Vagina (tissue), 2 donors: Measurements from ENCODE around the gene MIF4GD. TPM values are rescaled to one million over a fixed set of nuclear protein-coding genes. Genes with fewer than 3 reads are reported as not detected.
"Not testable (repeated sequence)": the region's sequence is repeated elsewhere in the genome, so short reads cannot be mapped to it uniquely, and the experiment has no call there.

Experiments used
- DNase-seq, 2 donors: peaks; one replicate each; pipeline ENCODE4 v3.0.0-alpha.2; 2017; ENCODE audit errors: extremely low spot score in 2 of 2
- H3K27ac ChIP-seq: fragments of 200-600 bp; sonication (generic); one replicate; pipeline ENCODE4 v1.5.1; 2019
- H3K27me3 ChIP-seq: fragments of 200-600 bp; sonication (generic); one replicate; pipeline ENCODE4 v1.5.1; 2019
- H3K36me3 ChIP-seq, 2 donors: fragments of 200-600 bp; sonication (generic); one replicate each; pipeline ENCODE4 v1.5.1; 2017 to 2019
- H3K4me1 ChIP-seq: fragments of 200-600 bp; sonication (generic); one replicate; pipeline ENCODE4 v1.5.1; 2019
- H3K4me3 ChIP-seq, 2 donors: fragments of 200-600 bp; sonication (generic); 1 replicate in 1 of 2; 2 replicates in 1 of 2; pipeline ENCODE4 v1.5.1; 2016 to 2019
- H3K9me3 ChIP-seq: fragments of 200-600 bp; sonication (generic); one replicate; pipeline ENCODE4 v1.5.1; 2019
- POLR2A ChIP-seq, 2 donors: fragments of 450-650 bp; IDR thresholded peaks; one replicate each; pipeline ENCODE4 v1.6.1; 2017; ENCODE audit warnings: antibody characterized with exemption in 2 of 2, mild to moderate bottlenecking in 2 of 2, moderate library complexity in 2 of 2
- POLR2AphosphoS5 ChIP-seq, 2 donors: sonication (generic); formaldehyde crosslinking; IDR thresholded peaks; one replicate each; pipeline ENCODE4 v1.9.0; 2017; ENCODE audit warnings: antibody characterized with exemption in 2 of 2, mild to moderate bottlenecking in 2 of 2, low read depth in 1 of 2; ENCODE audit not compliant: insufficient read depth in 1 of 2
- intact Hi-C: fragments of 100-400 bp; cut with DNase I; formaldehyde crosslinking; loops from one replicate; pipeline ENCODE4 v1.15.1; 2023
- total RNA-seq: library from RNA; depleted of rRNA; stranded (reverse); fragments of >200 nt; gene quantifications from one replicate; pipeline ENCODE4 v1.2.3, GENCODE V29; 2016
- TF ChIP-seq, protein P1 (sequence below), 3 experiments: fragments of 450-650 bp in 2 of 3; fragments of 200-600 bp in 1 of 3; sonication (generic) in 1 of 3; IDR thresholded peaks; one replicate each; pipeline ENCODE4 v1.5.1; 2017 to 2019; ENCODE audit warnings: antibody characterized with exemption in 3 of 3, mild to moderate bottlenecking in 2 of 3, moderate library complexity in 2 of 3

MIF4GD gene
- total RNA-seq, 1 donor from 2014 or later: 26.3 TPM

DNA sequence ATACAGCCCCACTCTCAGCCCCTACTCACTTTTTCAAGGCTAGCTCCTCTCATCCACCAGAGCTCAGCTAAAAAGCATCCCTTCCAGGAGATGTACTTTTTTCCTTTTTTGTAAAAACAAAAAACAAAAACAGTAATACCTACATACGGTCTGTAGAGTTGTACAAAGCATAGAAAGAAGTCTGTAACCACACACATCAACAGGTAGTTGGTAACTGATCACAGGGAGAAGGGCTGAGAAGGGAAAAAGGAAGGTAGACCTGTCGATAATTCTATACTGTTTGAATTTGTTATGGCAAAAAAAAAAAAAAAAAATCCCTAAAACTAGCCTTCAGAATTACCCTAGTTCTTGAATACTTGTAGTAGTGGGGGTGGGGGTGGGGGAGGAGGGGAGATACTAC lies 17.3 kb upstream of the MIF4GD start:
- no peak for TF ChIP-seq POLR2AphosphoS5 (IDR thresholded peaks at IDR 0.05; ENCODE audit: insufficient read depth in 1 of 2, low read depth in 1 of 2)
- TF ChIP-seq POLR2A (IDR thresholded peaks at IDR 0.05): no peak
- TF ChIP-seq, protein P1, sequence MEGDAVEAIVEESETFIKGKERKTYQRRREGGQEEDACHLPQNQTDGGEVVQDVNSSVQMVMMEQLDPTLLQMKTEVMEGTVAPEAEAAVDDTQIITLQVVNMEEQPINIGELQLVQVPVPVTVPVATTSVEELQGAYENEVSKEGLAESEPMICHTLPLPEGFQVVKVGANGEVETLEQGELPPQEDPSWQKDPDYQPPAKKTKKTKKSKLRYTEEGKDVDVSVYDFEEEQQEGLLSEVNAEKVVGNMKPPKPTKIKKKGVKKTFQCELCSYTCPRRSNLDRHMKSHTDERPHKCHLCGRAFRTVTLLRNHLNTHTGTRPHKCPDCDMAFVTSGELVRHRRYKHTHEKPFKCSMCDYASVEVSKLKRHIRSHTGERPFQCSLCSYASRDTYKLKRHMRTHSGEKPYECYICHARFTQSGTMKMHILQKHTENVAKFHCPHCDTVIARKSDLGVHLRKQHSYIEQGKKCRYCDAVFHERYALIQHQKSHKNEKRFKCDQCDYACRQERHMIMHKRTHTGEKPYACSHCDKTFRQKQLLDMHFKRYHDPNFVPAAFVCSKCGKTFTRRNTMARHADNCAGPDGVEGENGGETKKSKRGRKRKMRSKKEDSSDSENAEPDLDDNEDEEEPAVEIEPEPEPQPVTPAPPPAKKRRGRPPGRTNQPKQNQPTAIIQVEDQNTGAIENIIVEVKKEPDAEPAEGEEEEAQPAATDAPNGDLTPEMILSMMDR (IDR thresholded peaks at IDR 0.05): no peak
- Histone ChIP-seq H3K27ac (peak overlapping the region; percentile 83), H3K9me3 (no peaks in the 10 kb centered on the region), H3K36me3 (no peaks in the 10 kb centered on the region), H3K27me3 (no peaks in the 10 kb centered on the region), H3K4me1 (peaks cover 7% of the 10 kb centered on the region), H3K4me3 (peak overlapping the region; percentile 58 to 70)
- intact Hi-C loops: no loop called here
- DNase-seq: no peak

DNA sequence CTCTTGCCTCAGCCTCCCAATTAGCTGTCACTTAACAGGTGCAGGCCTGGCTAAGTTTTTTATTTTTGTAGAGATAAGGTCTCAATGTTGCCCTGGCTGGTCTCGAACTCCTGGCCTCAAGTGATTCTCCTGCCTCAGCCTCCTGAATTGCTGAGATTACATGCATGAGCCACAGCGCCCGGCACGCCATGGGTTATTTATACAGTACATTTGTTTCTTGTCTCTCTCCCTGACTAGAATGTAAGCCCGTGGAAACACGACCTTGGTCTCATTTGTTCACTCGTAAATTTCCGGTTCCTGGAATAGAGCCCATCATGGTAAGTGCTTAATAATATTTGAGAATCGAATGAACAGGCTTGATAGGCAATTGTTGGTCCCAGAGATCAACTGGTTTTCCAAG lies 16.2 kb upstream of the MIF4GD start:
- no peak overlapping the region for H3K27ac ChIP-seq
- H3K27me3 ChIP-seq: no peaks in the 10 kb centered on the region
- DNase-seq: no peak
- no peak for TF ChIP-seq POLR2AphosphoS5 (IDR thresholded peaks at IDR 0.05; ENCODE audit: insufficient read depth in 1 of 2, low read depth in 1 of 2)
- TF ChIP-seq, protein P1 (IDR thresholded peaks at IDR 0.05): no peak
- no peak for TF ChIP-seq POLR2A (IDR thresholded peaks at IDR 0.05)
- H3K9me3 ChIP-seq: no peaks in the 10 kb centered on the region
- H3K4me3 ChIP-seq: no peak overlapping the region
- intact Hi-C loops: no loop called here
- H3K4me1 ChIP-seq: peaks cover 7% of the 10 kb centered on the region
- no peaks in the 10 kb centered on the region for H3K36me3 ChIP-seq

DNA sequence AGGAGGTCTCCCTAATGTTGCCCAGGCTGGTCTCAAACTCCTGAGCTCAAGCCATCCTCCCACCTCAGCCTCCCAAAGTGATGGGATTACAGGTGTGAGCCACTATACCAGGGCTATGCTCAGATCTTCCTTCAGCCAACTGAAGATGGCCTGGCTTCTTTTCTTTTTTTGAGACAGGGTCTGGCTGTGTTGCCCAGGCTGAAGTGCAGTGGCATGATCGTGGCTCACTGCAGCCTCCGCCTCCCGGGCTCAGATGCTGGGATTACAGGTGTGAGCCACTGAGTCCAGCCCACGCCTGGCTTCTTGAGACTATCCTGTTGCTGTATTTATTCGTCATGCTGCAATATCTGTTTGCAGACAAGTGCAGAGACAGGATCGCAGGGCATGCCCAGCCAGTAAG lies 14.1 kb upstream of the MIF4GD start:
- Histone ChIP-seq H3K27me3 (no peaks in the 10 kb centered on the region), H3K9me3 (no peaks in the 10 kb centered on the region), H3K4me1 (peaks cover 7% of the 10 kb centered on the region), H3K4me3 (no peak overlapping the region), H3K36me3 (peaks cover 0 to 4% of the 10 kb centered on the region in 2 donors), H3K27ac (no peak overlapping the region)
- DNase-seq: no peak
- TF ChIP-seq POLR2AphosphoS5 (IDR thresholded peaks at IDR 0.05; ENCODE audit: insufficient read depth in 1 of 2, low read depth in 1 of 2) (no peak), POLR2A (IDR thresholded peaks at IDR 0.05) (no peak)
- TF ChIP-seq, protein P1 (IDR thresholded peaks at IDR 0.05): no peak
- intact Hi-C loops: no loop called here

DNA sequence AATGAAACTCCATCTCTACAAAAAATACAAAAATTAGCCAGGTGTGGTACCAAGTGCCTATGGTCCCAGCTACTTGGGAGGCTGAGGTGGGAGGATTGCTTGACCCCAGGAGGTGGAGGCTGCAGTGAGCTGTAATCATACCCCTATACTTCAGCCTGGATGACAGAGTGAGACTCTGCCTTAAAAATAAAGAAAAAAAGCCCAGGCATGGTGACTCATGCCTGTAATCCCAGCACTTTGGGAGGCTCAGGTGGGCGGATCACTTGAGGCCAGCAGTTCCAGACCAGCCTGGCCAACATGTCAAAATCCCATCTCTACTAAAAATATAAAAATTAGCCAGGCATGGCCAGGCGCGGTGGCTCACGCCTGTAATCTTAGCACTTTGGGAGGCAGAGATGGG lies 9.2 kb upstream of the MIF4GD start:
- H3K27me3 ChIP-seq, H3K36me3 ChIP-seq, H3K9me3 ChIP-seq, H3K4me3 ChIP-seq, H3K27ac ChIP-seq, intact Hi-C loops, H3K4me1 ChIP-seq, DNase-seq: not testable (repeated sequence)

DNA sequence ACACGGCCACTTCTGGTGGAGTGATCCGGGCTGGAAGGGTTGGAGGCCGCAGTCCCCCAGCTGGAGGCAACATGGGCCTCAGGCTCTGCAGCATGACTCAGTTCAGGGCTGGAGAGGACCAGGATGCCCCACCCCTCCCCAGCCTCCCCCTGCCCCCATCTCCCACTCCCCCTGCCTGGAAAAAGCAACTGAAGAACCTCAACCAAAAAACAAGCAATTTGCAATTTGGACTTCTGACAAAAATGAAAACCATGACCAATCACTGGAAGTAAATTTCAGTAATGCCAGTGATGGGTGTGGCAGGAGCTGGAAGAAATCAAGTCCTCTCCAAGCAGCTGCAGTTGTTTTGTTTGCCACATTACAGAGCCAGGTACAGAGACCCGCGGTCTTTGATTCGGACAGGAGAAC lies 6.6 kb upstream of the MIF4GD start:
- H3K4me3 ChIP-seq: no peak overlapping the region
- no peak for DNase-seq
- intact Hi-C loops: no loop called here
- peaks cover 0 to 4% of the 10 kb centered on the region in 2 donors for H3K36me3 ChIP-seq
- TF ChIP-seq POLR2AphosphoS5 (IDR thresholded peaks at IDR 0.05; ENCODE audit: insufficient read depth in 1 of 2, low read depth in 1 of 2) (no peak), POLR2A (IDR thresholded peaks at IDR 0.05) (no peak)
- TF ChIP-seq, protein P1 (IDR thresholded peaks at IDR 0.05): no peak
- no peaks in the 10 kb centered on the region for H3K27me3 ChIP-seq
- no peaks in the 10 kb centered on the region for H3K9me3 ChIP-seq
- peaks cover 2% of the 10 kb centered on the region for H3K4me1 ChIP-seq
- H3K27ac ChIP-seq: no peak overlapping the region
